ENCODE results near the gene NTN1. TPM values are rescaled to one million over a fixed set of nuclear protein-coding genes. Genes with fewer than 3 reads are reported as not detected.
"Not testable (repeated sequence)": the region's sequence is repeated elsewhere in the genome, so short reads cannot be mapped to it uniquely, and the experiment has no call there.

Gene NTN1
- total RNA-seq, 1 experiment from 2014 or later = 10.4 TPM

- H3K4me3 ChIP-seq = no peak overlapping the region
- H3K27ac ChIP-seq = no peak overlapping the region
- H3K4me1 ChIP-seq = no peaks in the 10 kb centered on the region
- H3K27me3 ChIP-seq = no peaks in the 10 kb centered on the region
- no peaks in the 10 kb centered on the region for H3K36me3 ChIP-seq
- H3K9me3 ChIP-seq (replicated peaks) = no peaks in the 10 kb centered on the region
- no peak for DNase-seq
Measured at GRCh38 chr17:9074131-9074530, 52.8 kb downstream of the NTN1 start.

DNA sequence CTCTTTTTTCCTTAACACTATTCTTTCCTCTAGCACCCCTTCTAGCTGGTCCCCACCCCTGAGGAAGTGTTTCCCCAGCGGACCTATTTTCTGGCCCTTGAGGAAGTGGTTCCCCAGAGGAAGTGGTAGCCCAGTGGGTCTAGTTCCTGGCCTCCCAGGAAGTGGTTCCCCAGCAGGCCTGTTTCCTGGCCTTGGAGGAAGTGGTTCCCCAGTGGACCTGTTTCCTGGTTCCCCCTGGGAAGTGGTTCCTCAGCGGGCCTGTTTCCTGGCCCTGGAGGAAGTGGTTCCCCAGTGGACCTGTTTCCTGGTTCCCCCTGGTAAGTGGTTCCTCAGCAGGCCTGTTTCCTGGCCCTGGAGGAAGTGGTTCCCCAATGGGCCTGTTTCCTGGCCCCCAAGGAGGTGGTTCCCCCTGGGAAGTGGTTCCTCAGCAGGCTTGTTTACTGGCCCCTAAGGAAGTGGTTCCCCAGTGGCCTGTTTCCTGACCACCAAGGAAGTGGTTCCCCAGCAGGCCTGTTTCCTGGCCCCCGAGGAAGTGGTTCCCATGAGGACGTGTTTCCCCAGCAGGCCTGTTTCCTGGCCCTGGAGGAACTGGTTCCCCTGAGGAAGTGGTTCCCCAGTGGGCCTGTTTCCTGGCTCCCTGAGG, 58.3 kb downstream of the NTN1 start:
- Histone ChIP-seq H3K27me3 (no peaks in the 10 kb centered on the region), H3K36me3 (no peaks in the 10 kb centered on the region), H3K27ac (no peak overlapping the region), H3K4me3 (no peak overlapping the region), H3K9me3 (replicated peaks) (no peaks in the 10 kb centered on the region), H3K4me1 (no peaks in the 10 kb centered on the region)
- no peak for DNase-seq

DNA sequence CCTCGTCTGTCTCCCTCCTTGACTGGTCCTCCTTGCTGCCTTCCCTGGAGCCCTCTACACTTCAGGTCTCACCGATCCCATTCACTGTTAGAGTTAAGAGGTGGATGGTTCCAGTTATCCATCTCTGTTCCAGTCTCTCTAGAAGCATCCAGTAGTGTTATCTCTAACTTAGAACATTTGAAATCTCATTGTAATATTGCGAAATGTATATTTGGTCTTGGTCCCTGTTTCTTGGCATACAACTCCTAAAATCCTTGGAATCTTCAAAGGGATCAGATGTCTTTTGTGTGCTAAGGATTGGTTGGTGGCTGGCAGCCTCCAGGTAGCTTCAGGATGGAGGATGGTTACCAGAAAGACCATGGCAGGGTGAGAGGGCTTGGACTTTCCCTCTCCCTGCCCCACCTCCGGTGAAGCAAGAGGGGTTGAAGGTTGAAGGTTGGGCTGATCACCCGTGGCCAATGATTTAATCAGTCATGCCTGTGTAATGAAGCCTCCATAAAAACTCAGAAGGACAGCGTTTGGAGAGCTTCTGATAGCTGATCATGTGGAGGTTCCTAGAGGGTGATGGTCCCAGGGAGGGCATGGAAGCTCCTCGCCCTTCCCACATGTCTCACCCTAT, 59.1 kb downstream of the NTN1 start:
- Histone ChIP-seq H3K4me1 (no peaks in the 10 kb centered on the region), H3K36me3 (no peaks in the 10 kb centered on the region), H3K27me3 (no peaks in the 10 kb centered on the region), H3K4me3 (no peak overlapping the region), H3K27ac (no peak overlapping the region), H3K9me3 (replicated peaks) (no peaks in the 10 kb centered on the region)
- no peak for DNase-seq

GRCh38 chr17:9080983-9081382, 59.7 kb downstream of the NTN1 start:
- H3K27ac ChIP-seq = no peak overlapping the region
- no peak overlapping the region for H3K4me3 ChIP-seq
- no peaks in the 10 kb centered on the region for H3K27me3 ChIP-seq
- H3K4me1 ChIP-seq = no peaks in the 10 kb centered on the region
- DNase-seq = no peak
- no peaks in the 10 kb centered on the region for H3K9me3 ChIP-seq (replicated peaks)
- no peaks in the 10 kb centered on the region for H3K36me3 ChIP-seq

DNA sequence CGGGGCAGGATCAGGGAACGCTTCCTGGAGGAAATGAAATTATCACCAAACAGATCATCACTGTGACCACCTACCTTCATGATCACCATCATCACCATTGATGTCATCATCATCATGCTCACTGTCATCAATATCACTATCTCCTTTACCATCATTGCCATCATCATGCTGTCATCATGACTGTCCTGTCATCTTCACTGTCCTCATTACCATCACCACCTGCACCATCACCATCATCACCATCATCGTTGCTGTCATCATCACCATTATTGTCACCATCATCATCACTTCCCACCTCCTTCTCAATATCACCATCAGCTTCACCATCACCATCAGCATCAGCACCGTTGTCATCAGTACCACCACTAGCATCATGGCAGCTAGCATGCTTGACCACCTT, 65.3 kb downstream of the NTN1 start:
- Histone ChIP-seq H3K27ac (no peak overlapping the region), H3K27me3 (no peaks in the 10 kb centered on the region)

DNA sequence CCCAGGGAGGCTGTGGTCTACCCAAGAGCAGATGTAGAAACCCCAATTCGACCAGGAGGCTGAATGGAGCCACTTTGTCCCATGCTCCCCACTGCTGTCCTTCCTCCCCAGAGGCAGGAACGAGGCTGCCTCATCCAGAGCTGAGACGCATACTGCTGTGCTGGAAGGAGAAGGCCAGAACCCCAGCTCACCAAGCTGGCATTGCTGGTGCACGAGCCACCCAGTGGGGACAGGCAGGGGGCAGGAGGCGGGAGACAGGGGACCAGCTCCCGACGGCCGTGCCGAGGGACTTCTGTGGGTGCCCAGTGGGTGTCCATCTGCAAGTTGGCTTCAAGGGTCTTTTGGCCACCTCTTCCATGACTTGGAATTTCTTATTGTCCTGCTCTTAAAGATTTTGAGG, 66.6 kb downstream of the NTN1 start:
- no peaks in the 10 kb centered on the region for H3K27me3 ChIP-seq
- H3K27ac ChIP-seq = no peak overlapping the region
- no peak overlapping the region for H3K4me3 ChIP-seq
- no peaks in the 10 kb centered on the region for H3K4me1 ChIP-seq
- H3K9me3 ChIP-seq (replicated peaks) = no peaks in the 10 kb centered on the region
- no peaks in the 10 kb centered on the region for H3K36me3 ChIP-seq
- DNase-seq = no peak

More for the DNA sequence above, 65.3 kb downstream of the NTN1 start:
- H3K4me3 ChIP-seq = no peak overlapping the region
- no peaks in the 10 kb centered on the region for H3K9me3 ChIP-seq (replicated peaks)
- no peaks in the 10 kb centered on the region for H3K36me3 ChIP-seq
- no peak for DNase-seq
- H3K4me1 ChIP-seq = no peaks in the 10 kb centered on the region

DNA sequence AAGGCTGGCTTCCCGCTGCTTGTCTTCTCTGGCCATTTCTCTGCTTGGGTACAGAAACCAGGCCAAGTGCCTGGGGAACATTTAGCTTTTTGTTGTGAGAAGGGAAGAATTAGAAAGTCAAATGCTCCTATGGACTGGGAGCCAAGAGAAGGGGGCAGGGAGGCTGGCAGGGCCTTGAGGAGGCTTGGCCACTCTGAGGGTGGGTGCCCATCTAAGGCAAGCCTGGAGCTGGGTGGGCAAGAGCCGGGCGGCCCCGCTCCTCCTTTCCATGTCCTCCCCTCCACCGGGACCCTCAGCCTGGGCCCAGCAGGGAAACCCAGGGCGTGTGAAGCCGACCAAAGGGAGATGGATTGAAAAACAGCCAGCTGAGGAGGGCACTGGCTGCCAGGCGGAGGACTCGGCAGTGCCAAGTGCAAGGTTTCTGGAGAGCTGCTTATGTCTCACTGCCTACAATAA, 69.4 kb downstream of the NTN1 start:
- no peaks in the 10 kb centered on the region for H3K4me1 ChIP-seq
- no peak overlapping the region for H3K27ac ChIP-seq
- H3K27me3 ChIP-seq = no peaks in the 10 kb centered on the region
- H3K36me3 ChIP-seq = no peaks in the 10 kb centered on the region
- no peaks in the 10 kb centered on the region for H3K9me3 ChIP-seq (replicated peaks)
- H3K4me3 ChIP-seq = no peak overlapping the region
- no peak for DNase-seq

GRCh38 chr17:9094193-9094592, 72.9 kb downstream of the NTN1 start:
- Histone ChIP-seq H3K4me1 (no peaks in the 10 kb centered on the region), H3K27me3 (no peaks in the 10 kb centered on the region), H3K9me3 (replicated peaks) (no peaks in the 10 kb centered on the region), H3K27ac (no peak overlapping the region), H3K36me3 (no peaks in the 10 kb centered on the region), H3K4me3 (no peak overlapping the region)
- no peak for DNase-seq

DNA sequence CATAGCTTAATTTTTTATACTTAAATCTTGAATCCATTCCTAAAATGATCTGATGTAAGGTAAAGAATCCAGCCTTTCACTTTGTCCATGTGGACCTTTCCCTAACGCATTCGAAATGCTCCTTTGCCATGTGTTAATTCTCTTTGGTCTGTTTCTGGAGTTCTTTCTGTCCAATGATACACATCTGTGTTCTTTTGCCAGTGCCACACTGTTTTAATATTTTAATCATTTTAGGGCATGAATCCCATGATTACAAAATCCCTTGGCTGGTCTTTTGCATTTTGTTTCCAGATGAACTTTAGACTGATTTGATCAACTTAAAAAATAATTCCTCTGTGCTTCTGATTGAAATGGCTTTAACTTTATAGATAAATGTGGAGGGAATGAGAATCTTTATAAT, 74.1 kb downstream of the NTN1 start:
- H3K9me3 ChIP-seq (replicated peaks) = no peaks in the 10 kb centered on the region
- H3K36me3 ChIP-seq = no peaks in the 10 kb centered on the region
- no peak overlapping the region for H3K27ac ChIP-seq
- H3K4me1 ChIP-seq = no peaks in the 10 kb centered on the region
- DNase-seq = no peak
- H3K4me3 ChIP-seq = no peak overlapping the region
- H3K27me3 ChIP-seq = no peaks in the 10 kb centered on the region

- Histone ChIP-seq H3K27me3 (no peaks in the 10 kb centered on the region), H3K9me3 (replicated peaks) (no peaks in the 10 kb centered on the region), H3K27ac (no peak overlapping the region), H3K36me3 (no peaks in the 10 kb centered on the region), H3K4me1 (no peaks in the 10 kb centered on the region), H3K4me3 (no peak overlapping the region)
- DNase-seq = no peak
Measured at GRCh38 chr17:9098242-9098825, 77.0 kb downstream of the NTN1 start.

- no peaks in the 10 kb centered on the region for H3K4me1 ChIP-seq
- H3K27me3 ChIP-seq = no peaks in the 10 kb centered on the region
- no peaks in the 10 kb centered on the region for H3K36me3 ChIP-seq
- no peak overlapping the region for H3K27ac ChIP-seq
- DNase-seq = no peak
- no peak overlapping the region for H3K4me3 ChIP-seq
- no peaks in the 10 kb centered on the region for H3K9me3 ChIP-seq (replicated peaks)
Measured at GRCh38 chr17:9101356-9101755, 80.0 kb downstream of the NTN1 start.

GRCh38 chr17:9103193-9103592, 81.9 kb downstream of the NTN1 start:
- H3K4me1 ChIP-seq; H3K27me3 ChIP-seq; H3K4me3 ChIP-seq; H3K36me3 ChIP-seq; H3K27ac ChIP-seq; H3K9me3 ChIP-seq (replicated peaks); DNase-seq: not testable (repeated sequence)

DNA sequence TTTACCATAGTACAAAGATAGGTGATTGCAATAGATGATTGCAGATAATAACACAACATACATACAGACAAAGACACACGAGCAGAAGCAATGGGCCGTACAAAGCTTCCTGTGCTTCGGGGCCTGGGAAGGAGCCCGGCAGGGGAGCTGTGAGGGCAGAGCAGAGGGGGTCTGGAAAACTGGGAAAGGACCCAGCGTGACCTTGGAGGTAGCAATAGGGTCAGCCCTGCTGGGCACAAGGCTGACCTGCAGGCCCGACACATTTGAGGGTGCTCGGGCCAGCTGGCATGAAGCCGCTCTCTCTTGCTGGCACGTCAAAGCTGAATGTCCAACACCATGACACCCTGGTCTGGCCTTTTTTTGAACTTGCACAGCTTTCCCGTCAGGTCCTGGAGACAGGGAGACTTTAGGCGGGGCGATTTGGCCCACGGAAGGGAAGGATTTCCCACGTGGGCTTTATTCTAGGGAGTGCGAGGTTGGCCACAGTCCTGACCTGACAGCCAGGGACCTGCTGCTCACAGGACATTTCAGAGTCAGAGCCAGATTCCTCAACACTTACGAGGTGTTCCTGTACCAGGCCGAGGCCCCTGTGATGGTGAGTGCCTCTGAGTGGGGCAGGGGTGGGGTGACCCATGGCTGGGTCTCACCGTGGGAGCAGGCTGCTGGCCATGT, 83.2 kb downstream of the NTN1 start:
- H3K4me1 ChIP-seq = no peaks in the 10 kb centered on the region
- no peaks in the 10 kb centered on the region for H3K9me3 ChIP-seq (replicated peaks)
- no peak overlapping the region for H3K27ac ChIP-seq
- no peaks in the 10 kb centered on the region for H3K36me3 ChIP-seq
- no peaks in the 10 kb centered on the region for H3K27me3 ChIP-seq
- no peak overlapping the region for H3K4me3 ChIP-seq
- no peak for DNase-seq

DNA sequence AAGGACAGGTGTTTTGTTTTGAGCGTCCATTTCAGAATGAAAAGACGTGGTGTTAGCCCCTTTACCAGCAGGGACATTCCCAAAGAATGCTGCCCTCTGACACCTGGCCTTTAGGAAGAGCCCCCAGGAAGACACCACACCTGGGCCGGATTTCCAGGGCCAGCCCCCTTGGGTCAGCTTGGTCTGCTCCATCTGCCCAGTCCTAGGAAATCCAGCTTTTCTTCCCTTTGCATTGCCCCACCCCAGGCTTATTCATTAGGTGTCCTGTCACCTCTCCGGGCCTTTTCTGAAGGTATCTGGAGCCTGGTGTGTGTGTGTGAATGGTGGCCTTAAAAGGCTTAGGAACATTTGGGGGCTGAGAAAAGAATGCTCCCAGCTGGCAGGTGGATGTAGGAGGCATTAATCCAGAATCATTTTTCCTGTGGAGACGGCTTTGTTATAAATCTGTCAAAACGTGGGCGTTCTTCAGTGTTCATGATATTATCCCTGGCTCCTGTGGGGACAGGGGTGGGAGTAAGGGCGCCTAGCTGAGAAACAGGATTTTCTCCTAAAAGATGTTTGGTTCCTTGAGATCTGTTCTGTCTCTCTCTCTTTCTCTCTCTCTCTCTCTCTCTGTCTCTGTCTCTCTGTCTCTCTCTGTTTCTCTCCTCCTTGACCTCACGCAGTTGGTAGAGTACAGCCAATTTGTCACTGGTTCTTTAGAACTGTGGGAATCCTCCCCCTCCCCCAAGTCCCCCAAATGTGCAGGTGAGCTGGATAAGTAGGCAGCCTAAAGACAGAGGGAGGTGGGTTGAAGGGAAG, 84.0 kb downstream of the NTN1 start:
- Histone ChIP-seq H3K4me3 (no peak overlapping the region), H3K27me3 (no peaks in the 10 kb centered on the region), H3K4me1 (no peaks in the 10 kb centered on the region), H3K27ac (no peak overlapping the region), H3K9me3 (replicated peaks) (no peaks in the 10 kb centered on the region), H3K36me3 (no peaks in the 10 kb centered on the region)
- no peak for DNase-seq

GRCh38 chr17:9106278-9106677, 85.0 kb downstream of the NTN1 start:
- not testable (repeated sequence) for H3K36me3 ChIP-seq; H3K27ac ChIP-seq; H3K4me1 ChIP-seq; H3K27me3 ChIP-seq; H3K9me3 ChIP-seq (replicated peaks); H3K4me3 ChIP-seq; DNase-seq

All from SJCRH30 (cell line).